HepG2 (cell line): ENCODE measurements around the gene NCAPD2. TPM values are rescaled to one million over a fixed set of nuclear protein-coding genes. Genes with fewer than 3 reads are reported as not detected.

Experiments
- ATF7-NPFF ChIP-seq: sonication (generic); formaldehyde crosslinking; IDR thresholded peaks from 2 replicates; pipeline ENCODE4 v1.8.1; 2023; ENCODE audit warnings: mild to moderate bottlenecking, low read depth, missing genetic modification reagents, moderate library complexity
- DNMT1 ChIP-seq: sonication (generic); formaldehyde crosslinking; IDR thresholded peaks from 2 replicates; pipeline ENCODE4 v1.5.1; 2020; ENCODE audit warnings: mild to moderate bottlenecking, missing genetic modification reagents
- HCFC1 ChIP-seq: fragments of 150-350 bp; IDR thresholded peaks from 2 replicates; pipeline ENCODE4 v1.6.1; 2014; ENCODE audit warnings: low read depth, low read length
- JDP2 ChIP-seq: sonication (generic); formaldehyde crosslinking; IDR thresholded peaks from 2 replicates; pipeline ENCODE4 v1.8.1; 2022; ENCODE audit warnings: missing genetic modification reagents, borderline replicate concordance
- SP5 ChIP-seq: IDR thresholded peaks from 2 replicates; pipeline ENCODE4 v1.6.1; 2016; ENCODE audit warnings: low read depth, borderline replicate concordance
- SSRP1 ChIP-seq: IDR thresholded peaks from 2 replicates; pipeline ENCODE4 v1.6.1; 2016; ENCODE audit warnings: control low read depth
- TP53 ChIP-seq: sonication (generic); formaldehyde crosslinking; conservative IDR thresholded peaks from 2 replicates; pipeline ENCODE4 v1.4.0; 2020; ENCODE audit warnings: missing genetic modification reagents
- ZBED4 ChIP-seq: sonication (generic); formaldehyde crosslinking; IDR thresholded peaks from 2 replicates; pipeline ENCODE4 v1.4.0; 2020; ENCODE audit warnings: missing genetic modification reagents, borderline replicate concordance
- ZNF10 ChIP-seq: sonication (generic); formaldehyde crosslinking; IDR thresholded peaks from 2 replicates; pipeline ENCODE4 v1.4.0; 2020; ENCODE audit warnings: mild to moderate bottlenecking, low read depth, missing genetic modification reagents, borderline replicate concordance
- ZNF180 ChIP-seq: sonication (generic); formaldehyde crosslinking; IDR thresholded peaks from 2 replicates; pipeline ENCODE4 v1.4.0; 2020; ENCODE audit warnings: low read depth, missing genetic modification reagents, borderline replicate concordance
- ZNF550 ChIP-seq: sonication (generic); formaldehyde crosslinking; IDR thresholded peaks from 2 replicates; pipeline ENCODE4 v1.4.0; 2020; ENCODE audit warnings: mild to moderate bottlenecking, missing genetic modification reagents, borderline replicate concordance
- ZNF567 ChIP-seq: sonication (generic); formaldehyde crosslinking; IDR thresholded peaks from 2 replicates; pipeline ENCODE4 v1.8.1; 2023; ENCODE audit warnings: mild to moderate bottlenecking, missing genetic modification reagents, borderline replicate concordance
- ZNF678 ChIP-seq: sonication (generic); formaldehyde crosslinking; IDR thresholded peaks from 2 replicates; pipeline ENCODE4 v1.4.0; 2020; ENCODE audit warnings: mild to moderate bottlenecking, missing genetic modification reagents
- polyA plus RNA-seq, 8 experiments: library from polyadenylated mRNA; depleted of rRNA in 3 of 8; stranded (reverse) in 7 of 8; unstranded in 1 of 8; fragments of >200 nt; fragmentation: Illumina TruSeq in 4 of 8; extraction: Trizol in 4 of 8; gene quantifications; 2 replicates each; pipeline versions ENCODE4 v1.2.1 to v1.2.3, GENCODE V29; 2011 to 2016; ENCODE audit warnings: low read depth in 4 of 8, missing spikeins in 1 of 8, mixed read lengths in 1 of 8; ENCODE audit not compliant: insufficient read depth in 1 of 8
- total RNA-seq, 5 experiments: library from RNA; depleted of rRNA; stranded (reverse); fragments of >200 nt; fragmentation: Illumina TruSeq; extraction: Trizol; gene quantifications; 2 replicates each; pipeline ENCODE4 v1.2.3, GENCODE V29; 2016; ENCODE audit warnings: low read depth in 1 of 5
- TF ChIP-seq, protein P1 (sequence below): sonication (generic); formaldehyde crosslinking; IDR thresholded peaks from 2 replicates; pipeline ENCODE4 v1.5.0; 2020; ENCODE audit warnings: mild to moderate bottlenecking, missing genetic modification reagents
- TF ChIP-seq, protein P2 (sequence below): sonication (generic); formaldehyde crosslinking; conservative IDR thresholded peaks from 2 replicates; pipeline ENCODE4 v1.8.0; 2022; ENCODE audit warnings: mild to moderate bottlenecking, moderate library complexity, missing genetic modification reagents
- TF ChIP-seq, protein P3 (sequence below): sonication (generic); formaldehyde crosslinking; IDR thresholded peaks from 2 replicates; pipeline ENCODE4 v1.4.0; 2020; ENCODE audit warnings: missing genetic modification reagents
- TF ChIP-seq, protein P4 (sequence below): sonication (generic); formaldehyde crosslinking; IDR thresholded peaks from 2 replicates; pipeline ENCODE4 v1.5.0; 2020; ENCODE audit warnings: missing genetic modification reagents

The NCAPD2 gene
- total and polyA plus RNA-seq, 2 of the 13 experiments (the other 11 are each of a cell fraction or from before 2014, with no cell fraction given), result 51.1 to 65.6 TPM

DNA sequence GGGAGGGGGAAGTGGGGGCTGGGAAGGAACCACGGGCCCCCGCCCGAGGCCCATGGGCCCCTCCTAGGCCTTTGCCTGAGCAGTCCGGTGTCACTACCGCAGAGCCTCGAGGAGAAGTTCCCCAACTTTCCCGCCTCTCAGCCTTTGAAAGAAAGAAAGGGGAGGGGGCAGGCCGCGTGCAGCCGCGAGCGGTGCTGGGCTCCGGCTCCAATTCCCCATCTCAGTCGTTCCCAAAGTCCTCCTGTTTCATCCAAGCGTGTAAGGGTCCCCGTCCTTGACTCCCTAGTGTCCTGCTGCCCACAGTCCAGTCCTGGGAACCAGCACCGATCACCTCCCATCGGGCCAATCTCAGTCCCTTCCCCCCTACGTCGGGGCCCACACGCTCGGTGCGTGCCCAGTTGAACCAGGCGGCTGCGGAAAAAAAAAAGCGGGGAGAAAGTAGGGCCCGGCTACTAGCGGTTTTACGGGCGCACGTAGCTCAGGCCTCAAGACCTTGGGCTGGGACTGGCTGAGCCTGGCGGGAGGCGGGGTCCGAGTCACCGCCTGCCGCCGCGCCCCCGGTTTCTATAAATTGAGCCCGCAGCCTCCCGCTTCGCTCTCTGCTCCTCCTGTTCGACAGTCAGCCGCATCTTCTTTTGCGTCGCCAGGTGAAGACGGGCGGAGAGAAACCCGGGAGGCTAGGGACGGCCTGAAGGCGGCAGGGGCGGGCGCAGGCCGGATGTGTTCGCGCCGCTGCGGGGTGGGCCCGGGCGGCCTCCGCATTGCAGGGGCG is 40.2 kb downstream of the NCAPD2 start, which contains the start of gene GAPDH (continued):
- TF ChIP-seq ZBED4 (CRISPR knock-in tag) (peak; percentile 90), ZNF550 (CRISPR knock-in tag) (no peak), ZNF567 (CRISPR knock-in tag) (no peak), SSRP1 (no peak), ZNF180 (CRISPR knock-in tag) (peak; percentile 28; the same call in 1 of the 2 replicates), DNMT1 (CRISPR knock-in tag) (no peak; the same call in none of the 2 replicates), JDP2 (CRISPR knock-in tag) (no peak; the same call in 1 of the 2 replicates), SP5 (CRISPR knock-in tag) (no peak; the same call in 1 of the 2 replicates), HCFC1 (no peak), ATF7-NPFF (CRISPR knock-in tag) (peak; percentile 78), TP53 (CRISPR knock-in tag) (peak; percentile 35; the same call in 1 of the 2 replicates), ZNF10 (CRISPR knock-in tag) (no peak), ZNF678 (CRISPR knock-in tag) (no peak; the same call in 1 of the 2 replicates)
- TF ChIP-seq, protein P1, sequence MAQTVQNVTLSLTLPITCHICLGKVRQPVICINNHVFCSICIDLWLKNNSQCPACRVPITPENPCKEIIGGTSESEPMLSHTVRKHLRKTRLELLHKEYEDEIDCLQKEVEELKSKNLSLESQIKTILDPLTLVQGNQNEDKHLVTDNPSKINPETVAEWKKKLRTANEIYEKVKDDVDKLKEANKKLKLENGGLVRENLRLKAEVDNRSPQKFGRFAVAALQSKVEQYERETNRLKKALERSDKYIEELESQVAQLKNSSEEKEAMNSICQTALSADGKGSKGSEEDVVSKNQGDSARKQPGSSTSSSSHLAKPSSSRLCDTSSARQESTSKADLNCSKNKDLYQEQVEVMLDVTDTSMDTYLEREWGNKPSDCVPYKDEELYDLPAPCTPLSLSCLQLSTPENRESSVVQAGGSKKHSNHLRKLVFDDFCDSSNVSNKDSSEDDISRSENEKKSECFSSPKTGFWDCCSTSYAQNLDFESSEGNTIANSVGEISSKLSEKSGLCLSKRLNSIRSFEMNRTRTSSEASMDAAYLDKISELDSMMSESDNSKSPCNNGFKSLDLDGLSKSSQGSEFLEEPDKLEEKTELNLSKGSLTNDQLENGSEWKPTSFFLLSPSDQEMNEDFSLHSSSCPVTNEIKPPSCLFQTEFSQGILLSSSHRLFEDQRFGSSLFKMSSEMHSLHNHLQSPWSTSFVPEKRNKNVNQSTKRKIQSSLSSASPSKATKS (CRISPR knock-in tag), result no peak
- TF ChIP-seq, protein P2, sequence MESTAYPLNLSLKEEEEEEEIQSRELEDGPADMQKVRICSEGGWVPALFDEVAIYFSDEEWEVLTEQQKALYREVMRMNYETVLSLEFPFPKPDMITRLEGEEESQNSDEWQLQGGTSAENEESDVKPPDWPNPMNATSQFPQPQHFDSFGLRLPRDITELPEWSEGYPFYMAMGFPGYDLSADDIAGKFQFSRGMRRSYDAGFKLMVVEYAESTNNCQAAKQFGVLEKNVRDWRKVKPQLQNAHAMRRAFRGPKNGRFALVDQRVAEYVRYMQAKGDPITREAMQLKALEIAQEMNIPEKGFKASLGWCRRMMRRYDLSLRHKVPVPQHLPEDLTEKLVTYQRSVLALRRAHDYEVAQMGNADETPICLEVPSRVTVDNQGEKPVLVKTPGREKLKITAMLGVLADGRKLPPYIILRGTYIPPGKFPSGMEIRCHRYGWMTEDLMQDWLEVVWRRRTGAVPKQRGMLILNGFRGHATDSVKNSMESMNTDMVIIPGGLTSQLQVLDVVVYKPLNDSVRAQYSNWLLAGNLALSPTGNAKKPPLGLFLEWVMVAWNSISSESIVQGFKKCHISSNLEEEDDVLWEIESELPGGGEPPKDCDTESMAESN, result peak; percentile 43; the same call in 1 of the 2 replicates
- TF ChIP-seq, protein P3, sequence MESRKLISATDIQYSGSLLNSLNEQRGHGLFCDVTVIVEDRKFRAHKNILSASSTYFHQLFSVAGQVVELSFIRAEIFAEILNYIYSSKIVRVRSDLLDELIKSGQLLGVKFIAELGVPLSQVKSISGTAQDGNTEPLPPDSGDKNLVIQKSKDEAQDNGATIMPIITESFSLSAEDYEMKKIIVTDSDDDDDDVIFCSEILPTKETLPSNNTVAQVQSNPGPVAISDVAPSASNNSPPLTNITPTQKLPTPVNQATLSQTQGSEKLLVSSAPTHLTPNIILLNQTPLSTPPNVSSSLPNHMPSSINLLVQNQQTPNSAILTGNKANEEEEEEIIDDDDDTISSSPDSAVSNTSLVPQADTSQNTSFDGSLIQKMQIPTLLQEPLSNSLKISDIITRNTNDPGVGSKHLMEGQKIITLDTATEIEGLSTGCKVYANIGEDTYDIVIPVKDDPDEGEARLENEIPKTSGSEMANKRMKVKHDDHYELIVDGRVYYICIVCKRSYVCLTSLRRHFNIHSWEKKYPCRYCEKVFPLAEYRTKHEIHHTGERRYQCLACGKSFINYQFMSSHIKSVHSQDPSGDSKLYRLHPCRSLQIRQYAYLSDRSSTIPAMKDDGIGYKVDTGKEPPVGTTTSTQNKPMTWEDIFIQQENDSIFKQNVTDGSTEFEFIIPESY (CRISPR knock-in tag), result no peak
- TF ChIP-seq, protein P4, sequence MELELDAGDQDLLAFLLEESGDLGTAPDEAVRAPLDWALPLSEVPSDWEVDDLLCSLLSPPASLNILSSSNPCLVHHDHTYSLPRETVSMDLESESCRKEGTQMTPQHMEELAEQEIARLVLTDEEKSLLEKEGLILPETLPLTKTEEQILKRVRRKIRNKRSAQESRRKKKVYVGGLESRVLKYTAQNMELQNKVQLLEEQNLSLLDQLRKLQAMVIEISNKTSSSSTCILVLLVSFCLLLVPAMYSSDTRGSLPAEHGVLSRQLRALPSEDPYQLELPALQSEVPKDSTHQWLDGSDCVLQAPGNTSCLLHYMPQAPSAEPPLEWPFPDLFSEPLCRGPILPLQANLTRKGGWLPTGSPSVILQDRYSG (CRISPR knock-in tag), result no peak
